Endothelial cell of umbilical vein (primary cell): ENCODE measurements around the gene CARMIL3.

Experiments
- CTCF ChIP-seq, 2 donors: IDR thresholded peaks; 1 replicate in 1 of 2; 2 replicates in 1 of 2; pipeline ENCODE4 v1.5.1; 2011; ENCODE audit warnings: low read length in 2 of 2, mild to moderate bottlenecking in 2 of 2, moderate library complexity in 2 of 2, control low read depth in 1 of 2, inconsistent platforms in 1 of 2, low read depth in 1 of 2; ENCODE audit not compliant: insufficient read depth in 1 of 2; ENCODE audit errors: extremely low read depth in 1 of 2
- EZH2 ChIP-seq: IDR thresholded peaks from 2 replicates; pipeline ENCODE4 v1.6.1; 2012; ENCODE audit warnings: borderline replicate concordance, low read depth, mild to moderate bottlenecking, moderate library complexity, low read length, inconsistent platforms; ENCODE audit not compliant: severe bottlenecking
- GATA2 ChIP-seq: IDR thresholded peaks from 2 replicates; pipeline ENCODE4 v1.7.0; 2011; ENCODE audit warnings: low read depth, mild to moderate bottlenecking, moderate library complexity, mixed read lengths, low read length; ENCODE audit not compliant: insufficient read length, insufficient read depth
- MAX ChIP-seq: IDR thresholded peaks from 2 replicates; pipeline ENCODE4 v1.6.1; 2011; ENCODE audit not compliant: insufficient read depth, insufficient read length

GRCh38 chr14:24085215-24085614 lies 33.4 kb downstream of the CARMIL3 start:
- TF ChIP-seq CTCF (IDR thresholded peaks at IDR 0.05; ENCODE audit: extremely low read depth in 1 of 2, insufficient read depth in 1 of 2, low read depth in 1 of 2, low read length in 2 of 2) (no peak), EZH2 (no peak), MAX (no peak), GATA2 (no peak)
